ENCODE measurements around the gene UBA7.
"Not testable (repeated sequence)": the region's sequence is repeated elsewhere in the genome, so short reads cannot be mapped to it uniquely, and the experiment has no call there.

UBA7 gene

DNA sequence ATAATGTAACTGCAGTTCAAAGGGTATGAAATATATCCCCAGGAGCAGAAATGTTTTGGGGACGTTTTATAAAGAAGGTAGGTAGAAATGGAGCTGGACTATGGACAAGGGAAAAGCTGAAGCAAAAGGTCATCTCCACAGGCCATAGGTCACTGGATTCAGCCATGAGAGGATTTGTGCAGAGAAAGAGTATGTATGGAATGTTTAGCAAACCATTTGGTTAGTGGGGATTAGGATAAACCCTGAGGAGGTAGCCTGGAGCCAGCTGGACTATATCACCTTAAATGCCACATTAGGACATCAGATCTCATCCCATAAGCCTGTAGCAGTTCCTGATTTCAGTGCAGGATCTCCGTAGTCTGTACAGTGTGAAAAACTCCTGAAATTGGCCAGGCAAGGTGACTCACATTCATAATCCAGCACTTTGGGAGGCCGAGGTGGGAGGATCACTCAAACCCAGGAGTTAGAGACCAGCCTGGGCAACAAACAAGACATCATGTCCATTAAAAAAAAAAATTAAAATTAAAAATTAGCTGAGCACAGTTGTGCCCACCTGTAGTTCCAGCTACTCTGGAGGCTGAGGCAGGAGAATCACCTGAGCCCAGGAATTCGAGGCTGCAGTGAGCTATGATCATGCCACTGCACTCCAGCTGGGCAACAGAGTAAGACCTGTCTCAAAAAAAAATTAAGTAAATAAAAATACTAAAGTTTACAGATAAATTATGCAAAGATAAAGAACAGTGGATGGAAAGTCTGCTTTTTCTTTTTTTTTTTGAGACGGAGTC, 32.1 kb downstream of the UBA7 start:
- DNase-seq: no peak

GRCh38 chr3:49780975-49781365, 32.8 kb downstream of the UBA7 start:
- DNase-seq: not testable (repeated sequence)

GRCh38 chr3:49780080-49780974, 33.4 kb downstream of the UBA7 start:
- no peak for DNase-seq

GRCh38 chr3:49779358-49780079, 34.2 kb downstream of the UBA7 start:
- no peak for DNase-seq

DNA sequence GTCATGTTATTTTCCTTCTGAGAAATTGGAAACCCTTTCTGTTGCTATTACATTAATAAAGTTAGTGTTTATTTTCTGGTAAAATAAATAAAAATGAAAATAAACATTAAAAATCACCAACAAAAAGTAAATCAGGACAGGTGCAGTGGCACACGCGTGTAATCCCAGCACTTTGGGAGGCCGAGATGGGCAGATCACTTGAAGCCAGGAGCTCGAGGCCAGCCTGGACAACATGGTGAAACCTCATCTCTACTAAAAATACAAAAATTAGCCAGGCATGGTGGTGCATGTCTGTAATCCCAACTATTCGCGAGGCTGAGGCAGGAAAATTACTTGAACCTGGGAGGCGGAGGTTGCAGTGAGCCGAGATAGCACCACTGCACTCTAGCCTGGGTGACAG, 37.7 kb downstream of the UBA7 start:
- DNase-seq: not testable (repeated sequence)

DNA sequence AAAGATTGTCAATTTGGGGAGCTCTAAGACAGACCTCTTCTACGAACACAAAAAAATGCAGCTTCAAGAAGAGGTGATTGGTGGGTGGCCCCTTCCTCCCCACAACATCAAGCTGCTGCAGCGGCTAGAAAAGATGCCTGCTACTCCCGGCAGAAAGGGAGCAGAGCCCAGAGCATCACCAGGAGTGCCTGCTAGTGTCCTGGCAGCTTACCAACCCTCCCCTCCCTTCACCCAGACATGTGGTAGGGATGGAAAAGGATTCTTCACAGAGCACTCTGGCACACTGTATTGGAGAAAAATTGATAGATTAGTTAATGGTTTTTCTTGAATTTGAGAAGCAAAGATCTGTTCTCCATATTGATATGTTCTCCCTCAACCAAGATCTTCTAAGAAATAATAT, 38.2 kb downstream of the UBA7 start:
- no peak for DNase-seq

DNA sequence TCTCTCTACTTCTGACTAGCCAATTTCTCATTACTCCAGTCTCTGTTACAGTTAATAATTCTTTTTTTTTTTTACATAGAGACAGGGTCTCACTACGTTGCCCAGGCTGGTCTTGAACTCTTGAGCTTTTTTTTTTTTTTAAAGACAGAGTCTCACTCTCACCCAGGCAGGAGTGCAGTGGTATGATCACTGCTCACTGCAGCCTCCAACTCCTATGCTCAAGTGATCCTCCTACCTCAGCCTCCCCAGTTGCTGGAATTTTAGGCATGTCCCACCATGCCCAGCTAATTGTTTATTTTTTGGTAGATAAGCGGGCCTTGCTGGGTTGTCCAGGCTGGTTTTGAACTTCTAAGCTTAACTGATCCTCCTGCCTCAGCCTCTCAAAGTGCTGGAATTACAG, 41.0 kb downstream of the UBA7 start:
- DNase-seq: no peak

DNA sequence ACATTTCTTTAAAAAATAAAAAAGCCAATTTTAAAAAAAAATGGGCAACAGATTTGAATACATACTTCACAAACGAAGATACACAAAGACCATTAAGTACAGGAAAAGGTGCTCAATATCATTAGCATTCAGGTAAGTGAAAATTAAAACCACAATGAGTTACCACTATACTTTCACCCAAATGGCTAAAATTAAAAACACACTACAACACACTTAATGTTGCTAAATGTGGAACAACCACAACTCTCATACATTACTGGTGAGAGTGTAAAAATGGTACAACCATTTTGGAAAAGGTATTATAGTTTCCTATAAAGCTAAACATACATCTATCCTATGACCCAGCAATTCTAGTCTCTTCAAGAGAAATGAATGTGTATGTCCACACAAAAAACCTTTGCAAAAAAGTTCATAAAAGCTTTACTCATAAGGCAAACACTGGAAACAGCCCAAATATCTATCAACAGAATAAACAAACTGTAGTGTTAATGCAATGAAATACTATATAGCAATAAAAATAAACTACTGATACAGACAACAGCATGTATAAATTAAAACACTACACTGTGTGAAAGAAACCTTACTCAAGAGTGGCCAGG, 42.3 kb downstream of the UBA7 start:
- DNase-seq: no peak

GRCh38 chr3:49769926-49770325, 43.8 kb downstream of the UBA7 start:
- no peak for DNase-seq

DNA sequence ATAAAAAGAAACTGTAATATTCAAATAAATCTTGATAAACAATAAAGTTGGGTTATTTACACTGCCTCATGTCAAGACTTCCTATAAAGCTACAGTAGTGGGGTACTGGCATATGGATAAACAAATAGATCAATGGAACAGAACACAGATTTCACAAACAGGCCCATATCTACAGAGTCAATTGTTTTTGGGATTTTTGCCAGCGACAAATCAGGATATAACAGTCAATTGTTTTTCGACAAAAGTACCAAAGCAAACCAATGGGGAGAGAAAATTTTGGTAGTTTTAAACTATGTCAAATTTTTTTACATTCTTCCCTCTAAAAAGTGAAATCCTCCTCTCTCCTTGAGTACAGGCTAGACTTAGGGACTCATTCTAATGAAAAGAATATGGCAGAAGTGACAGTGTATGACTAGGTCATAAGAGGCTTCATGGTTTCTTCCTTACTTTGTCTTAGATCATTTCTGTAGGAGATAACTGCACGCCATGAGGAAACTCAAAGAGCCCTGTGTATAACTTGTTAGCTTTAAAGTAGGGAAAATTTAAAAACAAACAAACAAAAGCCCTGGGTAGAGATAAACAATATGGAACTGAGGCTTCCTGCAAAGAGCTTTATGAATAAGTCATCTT, 44.4 kb downstream of the UBA7 start:
- no peak for DNase-seq

GRCh38 chr3:49763981-49764380, 49.8 kb downstream of the UBA7 start:
- no peak for DNase-seq

DNA sequence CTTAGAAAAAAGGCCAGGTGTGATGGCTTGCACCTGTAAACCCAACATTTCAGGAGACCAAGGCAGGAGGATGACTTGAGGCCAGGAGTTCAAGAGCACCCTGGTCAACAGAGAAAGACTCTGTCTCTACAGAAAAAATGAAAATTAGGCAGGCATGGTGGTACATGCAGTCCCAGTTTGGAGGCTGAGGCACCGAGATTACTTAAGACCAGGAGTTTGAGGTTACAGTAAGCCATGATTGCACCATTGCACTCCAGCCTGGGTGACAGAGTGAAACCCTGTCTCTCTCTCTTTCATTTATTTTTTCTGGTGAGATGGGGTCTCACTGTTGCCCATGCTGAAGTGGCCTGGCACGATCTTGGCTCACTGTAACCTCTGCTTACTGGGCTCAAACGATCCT, 52.1 kb downstream of the UBA7 start:
- no peak for DNase-seq

- DNase-seq: no peak
Measured at GRCh38 chr3:49759226-49759625, 54.5 kb downstream of the UBA7 start.

DNA sequence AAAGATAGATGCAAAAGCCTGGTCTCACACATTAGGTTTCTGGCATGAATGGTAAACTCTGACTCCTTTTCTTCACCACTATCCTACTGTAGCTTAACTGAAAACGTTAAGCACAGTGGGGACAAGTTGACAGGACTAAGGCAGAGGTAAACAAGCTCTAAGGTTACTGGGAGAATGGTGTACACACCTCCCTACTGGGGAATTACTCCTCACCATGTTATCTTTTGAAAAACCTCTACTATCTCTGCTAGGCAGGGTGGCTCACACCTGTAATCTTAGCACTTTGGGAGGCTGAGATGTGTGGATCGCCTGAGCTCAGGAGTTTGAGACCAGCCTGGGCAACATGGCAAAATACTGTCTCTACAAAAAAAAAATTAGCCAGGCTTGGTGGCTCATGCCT, 56.6 kb downstream of the UBA7 start:
- DNase-seq: no peak

DNA sequence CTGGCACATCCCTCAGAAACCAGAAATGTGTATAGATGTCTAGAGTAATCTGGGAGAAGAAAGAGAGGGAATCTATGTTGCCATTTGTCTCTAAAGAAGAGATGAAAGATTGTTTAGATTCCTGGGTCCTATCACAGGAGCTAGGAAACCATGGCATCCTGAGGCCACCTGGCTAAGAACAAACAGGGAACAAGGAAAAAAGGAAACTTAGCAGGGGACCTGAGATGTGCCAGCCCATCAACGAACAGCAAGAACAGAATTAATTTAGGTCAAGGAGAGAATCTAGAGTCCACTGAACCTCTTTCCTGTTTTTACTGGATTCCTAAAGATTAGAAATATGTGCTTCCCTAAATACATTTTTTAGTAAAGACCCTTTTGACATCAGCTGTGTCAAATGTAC, 57.7 kb downstream of the UBA7 start:
- DNase-seq: no peak
